Ovary (tissue), 3 donors: ENCODE measurements around the gene SETD7.

Source experiments
- CTCF ChIP-seq, 3 donors: fragments of 450-650 bp in 2 of 3; fragments of 200-600 bp in 1 of 3; IDR thresholded peaks; one replicate each; pipeline versions ENCODE4 v1.5.1 to v1.8.0; 2016 to 2022; ENCODE audit warnings: antibody characterized with exemption in 3 of 3, mild to moderate bottlenecking in 1 of 3
- POLR2A ChIP-seq: fragments of 450-650 bp; IDR thresholded peaks from one replicate; pipeline ENCODE4 v1.6.1; 2017; ENCODE audit warnings: antibody characterized with exemption, mild to moderate bottlenecking, moderate library complexity
- donor health status: DM: no; HTN: no; CAD: no.

- TF ChIP-seq POLR2A (no peak), CTCF (IDR thresholded peaks at IDR 0.05) (no peak)
Observed at GRCh38 chr4:139567159-139567870, 11.3 kb upstream of the SETD7 start.
